Measurements from ENCODE around the gene TBL1XR1.

TBL1XR1 gene

DNA sequence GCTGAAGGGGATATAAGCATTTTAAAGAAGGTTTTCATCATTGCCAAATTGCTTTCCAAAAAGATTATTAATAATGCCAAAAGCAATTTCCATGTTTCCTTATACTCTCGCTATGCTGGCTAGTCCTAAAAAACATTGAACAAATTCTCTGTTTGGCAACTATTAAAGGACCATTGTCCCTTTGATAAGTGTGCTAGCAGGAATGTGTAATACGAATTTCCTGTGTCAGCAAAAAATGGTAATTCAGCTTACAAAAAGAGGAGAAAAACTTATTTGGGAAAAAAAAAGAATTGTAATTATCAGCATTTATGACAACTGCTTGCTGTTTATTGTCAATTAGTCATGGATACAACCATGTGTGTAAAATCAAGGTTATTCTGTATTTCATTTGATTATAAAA is 138.6 kb downstream of the TBL1XR1 start:
- no peak for DNase-seq

DNA sequence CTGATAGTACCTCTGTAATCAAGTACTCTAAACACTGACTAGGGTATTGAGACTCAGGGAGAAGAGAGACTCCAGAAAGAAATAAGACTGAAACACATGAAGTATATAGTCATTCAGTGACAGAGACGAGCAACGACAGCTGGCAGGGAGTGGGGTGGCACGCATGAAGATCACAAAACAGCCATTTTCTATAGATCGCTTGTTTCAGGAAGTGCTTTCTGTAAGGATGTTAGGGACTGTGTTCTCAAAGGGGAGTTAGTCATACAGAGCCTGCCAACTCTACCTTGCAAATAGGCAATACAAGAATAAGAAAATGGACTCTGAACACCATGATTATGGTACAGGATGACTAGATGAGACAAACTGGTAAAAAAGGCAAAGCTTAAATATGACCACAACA is 139.5 kb downstream of the TBL1XR1 start:
- DNase-seq, result no peak

DNA sequence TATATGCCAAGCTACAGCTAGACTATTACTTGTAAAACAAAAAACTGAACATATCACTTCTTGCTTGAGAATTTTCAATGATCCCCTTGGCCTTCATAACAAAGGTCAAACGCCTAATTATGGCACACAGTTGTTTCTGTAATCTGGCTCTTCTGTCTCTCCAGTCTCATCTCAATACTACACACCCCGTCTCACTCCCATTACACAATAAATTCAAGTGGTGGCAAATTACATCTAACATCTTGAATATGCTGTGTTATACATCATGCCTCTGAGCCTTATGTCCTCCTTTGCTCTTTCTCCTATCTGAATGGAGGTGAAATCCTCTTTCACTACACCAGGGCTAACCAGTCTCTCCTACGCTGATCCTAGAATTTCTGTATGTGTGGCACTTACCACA is 140.4 kb downstream of the TBL1XR1 start:
- DNase-seq, result no peak

DNA sequence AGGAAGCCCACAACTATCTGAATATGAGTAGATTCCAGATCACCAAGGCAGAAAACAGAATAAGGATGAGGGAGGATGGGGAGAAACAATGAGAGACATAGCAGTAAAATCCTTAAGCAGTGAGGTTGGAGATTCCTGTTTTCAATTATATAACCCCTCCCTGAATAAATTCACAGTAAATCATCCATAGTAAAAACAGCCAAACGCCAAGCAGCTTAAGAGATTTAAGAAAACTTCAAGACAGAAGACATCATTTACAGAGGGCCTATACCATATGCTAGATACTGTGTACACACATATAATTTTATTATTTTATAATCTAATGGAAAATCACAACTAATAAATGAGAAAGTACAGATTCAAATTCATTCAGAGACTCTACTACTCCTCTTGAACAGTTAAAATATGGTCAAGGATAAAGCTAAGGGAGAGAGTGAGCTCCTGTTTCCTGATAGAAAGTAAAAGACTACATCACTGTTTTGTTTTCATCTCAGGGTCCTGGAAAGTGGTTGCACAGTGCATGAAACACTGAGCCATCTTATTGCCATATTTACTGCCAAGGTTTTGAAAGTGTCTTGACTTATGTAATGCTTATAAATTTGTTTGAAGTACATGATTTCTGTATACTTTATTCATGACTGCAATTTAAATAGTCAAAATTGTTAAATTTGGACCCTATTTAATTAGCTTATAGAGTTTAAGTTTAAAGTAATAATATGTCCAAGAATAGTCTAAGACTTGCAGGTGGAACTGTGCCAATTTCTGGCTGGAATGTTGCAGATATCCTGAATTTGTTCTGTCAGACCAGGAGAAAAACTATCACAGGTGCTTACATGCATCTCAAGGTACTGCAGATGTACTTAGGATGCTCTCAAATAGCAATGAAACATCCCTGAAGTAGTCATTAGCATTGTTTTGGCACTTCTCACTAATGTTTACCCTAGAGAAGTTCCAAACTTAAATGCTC is 141.4 kb downstream of the TBL1XR1 start:
- DNase-seq, result no peak

DNA sequence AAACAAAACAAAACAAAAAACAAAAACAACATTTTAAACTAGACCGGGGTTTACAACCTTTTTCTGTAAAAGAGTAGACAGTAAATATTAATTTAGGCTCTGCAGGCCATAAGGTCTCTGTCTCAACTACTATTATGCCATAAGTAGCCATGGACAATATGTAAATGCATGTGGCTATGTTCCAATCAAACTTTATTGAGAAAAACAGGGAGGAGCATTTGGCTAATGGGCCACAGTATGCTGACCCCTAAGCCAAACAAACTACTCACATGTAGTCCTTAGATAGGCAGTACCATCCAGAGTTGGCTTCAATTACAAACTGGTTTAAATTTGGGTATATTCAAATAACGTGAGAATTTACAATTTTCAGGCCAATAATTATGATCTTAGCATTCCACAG is 144.2 kb downstream of the TBL1XR1 start:
- no peak for DNase-seq

DNA sequence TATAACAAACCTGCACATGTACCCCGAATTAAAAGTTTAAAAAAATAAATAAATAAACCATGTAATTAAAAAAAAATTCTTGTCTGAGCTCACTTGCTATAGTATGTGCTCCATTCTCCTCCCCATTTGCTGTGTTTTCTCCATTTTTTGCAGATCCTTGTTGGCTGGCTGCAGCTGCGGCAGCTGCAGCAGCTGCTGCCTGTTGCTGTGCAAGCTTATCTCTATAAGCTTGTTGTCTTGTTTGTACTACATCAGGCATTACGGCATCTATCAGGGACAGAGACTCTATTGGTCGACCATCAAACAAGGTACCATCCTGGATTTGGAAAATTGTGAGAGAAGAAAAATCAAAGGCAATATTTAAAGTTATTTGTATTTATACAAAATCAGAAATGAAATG is 145.9 kb downstream of the TBL1XR1 start:
- no peak for DNase-seq

DNA sequence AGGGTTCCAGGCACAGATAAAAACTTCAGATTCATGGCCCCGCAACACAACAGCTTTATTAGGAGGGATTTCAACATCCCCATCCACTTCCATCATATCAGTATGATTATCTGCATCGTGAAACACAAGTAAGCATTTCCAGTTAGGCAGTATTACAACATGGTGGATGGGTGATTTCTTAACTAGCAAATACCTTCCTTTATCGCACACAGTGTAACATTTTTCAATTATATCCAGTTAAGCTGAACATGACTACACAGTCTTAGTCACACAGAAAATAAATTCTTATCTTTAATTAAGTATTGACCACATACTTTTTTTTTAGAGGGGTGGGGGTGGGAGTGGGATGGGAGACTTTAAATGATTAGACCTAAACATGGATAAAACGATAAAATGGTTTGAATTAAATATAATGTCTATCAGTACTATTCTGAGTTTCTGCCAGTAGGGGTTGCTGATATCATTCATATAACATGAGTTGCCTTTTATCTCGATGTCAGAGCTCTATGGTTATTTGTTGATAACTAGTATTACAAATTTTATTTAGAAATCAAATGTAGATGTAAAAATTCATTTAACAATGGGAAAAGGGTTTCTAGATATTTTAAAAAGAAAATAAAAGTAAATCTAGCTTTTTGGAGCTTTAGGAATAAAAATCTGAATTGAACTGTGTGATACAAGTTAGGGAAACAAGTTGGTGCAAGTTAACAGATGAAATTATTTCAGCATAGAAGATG is 146.6 kb downstream of the TBL1XR1 start:
- no peak for DNase-seq

DNA sequence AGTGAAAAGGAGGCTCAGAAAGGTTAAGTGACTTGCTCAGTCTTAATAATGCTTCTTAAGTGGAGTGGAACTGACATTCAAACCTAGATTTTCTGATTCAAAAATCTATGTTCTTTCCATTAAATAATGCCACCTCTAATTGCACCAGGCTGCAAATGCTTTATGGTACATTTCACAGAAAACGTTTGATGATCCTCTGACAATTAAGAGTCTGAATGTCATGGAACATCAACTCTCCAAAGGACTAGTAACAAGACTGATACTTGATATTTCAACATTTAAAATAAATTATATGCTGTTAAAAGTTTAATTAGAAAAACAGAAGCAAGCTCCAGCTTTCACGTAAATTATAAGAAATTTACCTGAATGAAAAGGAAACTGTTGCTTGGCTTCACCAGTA is 151.5 kb downstream of the TBL1XR1 start:
- no peak for DNase-seq

DNA sequence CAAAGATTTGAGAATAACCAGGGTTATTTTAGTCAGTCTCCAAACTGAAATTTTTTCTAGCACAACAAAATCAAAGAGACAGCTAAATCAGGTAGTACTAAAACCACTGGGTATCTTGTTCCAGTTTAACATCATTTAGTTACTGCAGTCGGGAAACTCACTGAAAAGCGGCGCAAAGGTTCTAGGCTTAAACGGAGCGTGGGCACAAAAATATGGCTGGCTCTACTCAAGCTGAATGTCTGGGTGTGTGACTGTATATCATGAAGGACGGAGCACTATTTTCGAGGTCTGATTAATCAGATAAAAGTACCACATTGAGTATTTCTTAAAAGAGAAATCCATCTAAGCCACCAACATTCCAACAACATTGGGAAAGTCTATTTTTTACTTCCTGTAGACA is 152.1 kb downstream of the TBL1XR1 start:
- DNase-seq, result no peak

DNA sequence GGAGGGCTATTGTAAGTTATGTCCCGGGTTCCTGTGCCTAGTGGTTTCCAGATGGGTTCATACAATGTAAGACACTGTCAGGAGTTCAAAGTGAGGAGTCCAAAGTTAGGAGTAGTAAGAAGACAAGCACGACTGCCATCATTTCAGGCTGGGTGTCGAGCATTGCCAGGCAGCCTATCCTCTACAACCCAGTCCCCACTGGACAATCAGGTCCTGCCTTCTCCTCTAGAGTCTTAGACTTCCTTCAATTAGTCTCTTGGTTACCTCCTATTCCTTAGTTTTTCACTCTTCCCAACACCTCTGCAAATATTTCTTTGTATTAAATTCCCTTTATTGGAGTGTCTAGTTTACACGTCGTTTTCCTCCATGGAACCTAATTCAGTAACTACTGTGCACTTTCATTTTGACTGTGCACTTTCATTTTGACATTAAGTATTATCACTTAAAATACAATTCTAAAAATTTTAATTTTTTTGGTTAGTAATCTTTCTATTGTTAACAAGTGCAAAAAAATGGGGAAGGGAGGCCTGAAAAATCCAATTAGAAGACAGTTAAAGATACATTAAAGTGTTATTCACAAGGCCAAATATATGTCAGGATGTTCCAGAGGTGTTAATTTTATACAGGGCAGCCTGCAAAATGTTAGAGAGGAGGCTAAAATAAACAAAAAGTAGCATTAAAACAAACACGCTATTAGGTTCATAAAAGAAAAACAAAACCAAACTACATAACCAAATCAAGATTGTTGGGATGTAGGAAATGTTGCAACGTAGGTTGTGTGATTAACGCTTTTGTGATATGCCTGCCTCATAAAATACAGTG is 155.3 kb downstream of the TBL1XR1 start:
- no peak for DNase-seq

DNA sequence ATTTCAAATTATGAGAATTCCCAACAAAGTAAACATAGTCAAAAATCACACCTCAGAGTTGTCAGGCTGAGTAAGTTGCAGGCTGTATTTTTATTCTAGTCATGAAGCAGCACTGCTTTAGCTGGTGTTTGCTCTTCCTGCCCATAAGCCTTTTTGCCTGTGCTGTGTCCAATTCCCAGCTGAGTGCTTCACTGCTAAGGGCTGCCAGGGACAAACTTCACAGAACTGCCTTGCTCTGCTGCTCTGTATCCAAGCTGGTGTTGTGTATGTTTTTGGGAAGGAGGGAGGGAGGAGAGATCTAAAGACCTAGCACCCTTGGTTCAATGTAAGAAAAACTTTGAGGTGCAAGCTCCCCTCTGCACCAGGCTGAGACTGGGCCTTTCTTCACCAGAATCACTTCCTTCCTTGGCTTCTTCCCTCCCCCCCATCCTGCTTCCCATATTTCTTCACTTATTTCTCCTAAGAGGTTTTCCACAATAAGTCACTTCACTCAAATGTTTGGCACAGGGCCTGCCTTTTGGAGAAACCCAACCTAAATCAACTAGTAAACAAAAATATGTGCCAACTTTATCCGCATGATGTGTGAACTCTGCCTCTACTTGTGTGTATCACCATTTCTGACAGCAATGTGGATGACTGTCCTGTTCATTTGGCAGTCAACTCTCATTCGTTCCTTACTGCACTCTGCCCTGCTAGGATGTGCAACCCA is 156.1 kb downstream of the TBL1XR1 start:
- DNase-seq, result no peak

DNA sequence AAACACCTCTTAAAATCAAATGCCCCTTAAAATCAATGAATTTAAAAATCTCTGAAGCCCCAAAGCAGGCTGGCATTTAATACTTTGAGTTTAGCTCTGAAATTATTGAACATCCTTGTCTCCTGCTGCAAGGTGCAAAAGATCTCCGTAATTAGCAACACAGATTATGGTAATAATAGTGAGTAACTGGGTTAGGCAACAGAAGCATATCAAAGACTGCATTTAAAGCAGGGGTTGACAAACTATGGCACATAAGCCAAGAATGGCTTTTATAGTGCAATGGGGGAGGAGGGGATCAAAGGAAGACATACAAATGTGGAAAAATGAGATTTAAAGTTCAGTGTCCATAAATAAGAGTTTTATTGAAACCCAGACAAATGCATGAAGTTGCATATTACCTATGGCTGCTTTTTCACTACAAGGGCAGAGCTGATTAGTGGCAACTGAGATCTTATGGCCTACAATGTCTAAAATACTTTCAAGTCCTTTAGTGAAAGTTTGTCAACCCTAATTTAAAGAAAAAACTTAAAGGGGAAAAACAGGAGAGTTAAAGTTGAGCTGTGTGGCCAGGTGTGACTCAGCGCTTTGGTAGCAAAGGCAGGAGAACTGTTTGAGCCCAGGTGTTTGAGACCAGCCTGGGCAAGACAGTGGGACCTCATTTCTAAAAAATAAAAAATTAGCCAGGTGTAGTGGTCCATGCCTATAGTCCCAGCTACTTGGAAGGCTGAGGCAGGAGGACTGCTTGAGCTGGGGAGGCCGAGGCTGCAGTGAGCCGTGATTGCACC is 157.6 kb downstream of the TBL1XR1 start:
- no peak for DNase-seq

DNA sequence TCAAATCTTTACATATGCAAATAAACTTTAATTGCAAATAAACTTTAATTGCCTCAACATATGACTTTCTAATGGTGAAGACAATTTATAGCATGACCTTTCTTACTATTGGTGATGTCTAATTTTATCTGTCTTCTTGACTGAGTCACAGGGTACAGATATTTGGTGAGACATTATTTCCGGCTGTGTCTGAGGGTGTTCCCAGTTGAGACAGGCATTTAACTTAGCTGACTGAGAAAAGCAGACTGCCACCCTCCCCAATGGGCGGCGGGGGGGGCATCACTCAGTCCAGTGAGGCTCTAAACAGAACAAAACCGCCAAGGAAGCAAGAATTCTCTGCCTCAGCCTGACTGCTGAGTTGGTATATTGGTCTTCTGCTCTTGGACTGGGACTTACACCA is 160.0 kb downstream of the TBL1XR1 start:
- DNase-seq, result no peak

DNA sequence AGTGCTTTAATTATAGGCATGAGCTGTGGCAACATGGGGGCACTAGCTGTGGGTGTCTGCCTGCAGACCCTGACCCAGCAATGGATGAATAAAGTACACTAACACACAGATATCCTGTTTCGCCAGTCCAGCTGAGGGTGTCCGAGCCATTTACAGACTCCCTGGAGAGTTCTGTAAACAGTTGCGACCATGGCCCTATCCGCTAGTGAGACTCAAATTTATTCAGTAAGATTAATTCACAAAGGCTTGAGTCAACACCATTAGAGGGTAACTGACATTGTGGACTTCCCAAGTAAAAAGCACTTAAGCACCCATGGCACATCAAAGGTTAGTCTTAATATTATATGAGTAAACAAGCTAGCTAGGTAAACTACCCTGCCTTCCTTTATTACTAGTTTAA is 161.6 kb downstream of the TBL1XR1 start:
- no peak for DNase-seq

DNA sequence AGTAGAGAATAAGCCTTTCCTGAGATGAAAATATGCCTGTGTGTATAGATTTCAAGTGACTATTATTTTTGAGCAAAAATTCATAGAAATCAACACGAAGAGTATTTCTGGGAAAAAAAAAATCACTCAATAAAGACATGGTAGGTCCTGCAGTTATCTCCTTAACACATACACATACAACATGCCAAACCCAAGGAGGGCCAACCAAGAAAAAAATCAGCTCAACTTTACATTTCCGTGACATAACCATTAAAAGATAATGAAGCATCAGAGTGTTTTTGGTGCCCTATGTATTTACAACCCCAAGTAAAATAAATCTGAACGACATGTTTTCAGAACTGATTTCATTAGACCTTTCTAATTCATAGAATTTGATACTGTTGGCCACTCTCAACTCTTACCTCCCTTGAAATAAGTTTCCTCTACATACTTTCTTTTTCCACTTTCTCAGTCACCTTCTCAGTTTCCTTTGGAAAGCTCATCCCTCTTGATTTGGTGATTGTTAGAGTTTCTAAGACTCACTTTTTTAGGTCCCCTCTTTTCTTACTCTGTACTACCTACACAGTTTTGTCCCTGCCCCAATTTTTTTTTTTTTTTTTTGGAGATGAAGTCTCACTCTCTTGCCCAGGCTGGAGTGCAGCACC is 162.3 kb downstream of the TBL1XR1 start:
- DNase-seq, result no peak

DNA sequence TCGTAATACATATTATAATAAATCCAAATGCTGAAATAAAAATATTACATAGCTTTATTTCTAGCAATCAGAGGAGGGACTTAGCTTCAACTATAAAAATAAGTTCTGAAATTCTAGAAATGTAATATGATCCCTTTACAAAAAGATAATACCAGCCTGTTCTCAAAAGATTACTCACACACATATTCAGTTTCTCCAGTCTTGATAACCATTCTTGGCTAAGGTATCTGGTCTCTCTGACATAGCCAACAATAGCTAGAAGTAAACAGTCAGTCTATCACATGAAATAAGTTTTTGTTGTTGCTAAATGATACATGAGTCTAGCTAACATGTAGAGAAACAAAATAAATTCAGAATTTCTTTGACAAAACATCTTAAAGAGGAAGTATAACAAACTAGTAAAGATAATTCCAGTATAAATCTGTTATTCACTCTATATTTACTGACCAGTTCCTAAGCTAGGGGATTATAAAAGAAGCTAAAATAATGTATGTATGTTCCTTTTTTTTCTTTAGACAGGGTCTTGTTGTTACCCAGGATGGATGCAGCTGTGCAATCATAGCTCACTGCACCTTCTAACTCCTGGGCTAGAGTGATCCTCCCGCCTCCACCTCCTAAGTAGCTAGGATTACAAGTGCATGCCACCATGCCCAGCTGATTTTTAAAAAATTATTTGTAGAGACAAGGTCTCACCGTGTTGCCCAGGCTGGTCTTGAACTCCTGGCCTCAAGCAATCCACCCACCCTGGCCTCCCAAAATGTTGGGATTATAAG is 170.6 kb downstream of the TBL1XR1 start:
- no peak for DNase-seq

DNA sequence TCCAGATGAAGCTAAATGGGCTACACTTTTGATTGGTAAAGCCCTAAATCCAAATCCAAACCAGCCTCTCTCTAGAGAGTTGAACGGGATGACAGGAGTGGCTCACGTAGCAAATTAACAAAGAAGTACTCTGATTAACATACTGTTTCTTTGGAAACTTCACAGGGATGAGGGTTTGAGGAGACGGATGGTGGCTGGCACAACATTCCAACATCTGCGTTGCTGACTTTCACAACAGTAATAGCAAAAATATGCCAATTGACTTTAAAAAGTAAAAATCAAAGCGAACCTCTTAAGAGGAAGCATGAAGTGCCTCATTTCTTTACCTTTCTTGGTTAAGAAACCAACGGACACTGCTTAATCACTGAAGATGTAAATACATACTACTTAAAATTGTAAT is 181.4 kb downstream of the TBL1XR1 start:
- DNase-seq, result no peak

DNA sequence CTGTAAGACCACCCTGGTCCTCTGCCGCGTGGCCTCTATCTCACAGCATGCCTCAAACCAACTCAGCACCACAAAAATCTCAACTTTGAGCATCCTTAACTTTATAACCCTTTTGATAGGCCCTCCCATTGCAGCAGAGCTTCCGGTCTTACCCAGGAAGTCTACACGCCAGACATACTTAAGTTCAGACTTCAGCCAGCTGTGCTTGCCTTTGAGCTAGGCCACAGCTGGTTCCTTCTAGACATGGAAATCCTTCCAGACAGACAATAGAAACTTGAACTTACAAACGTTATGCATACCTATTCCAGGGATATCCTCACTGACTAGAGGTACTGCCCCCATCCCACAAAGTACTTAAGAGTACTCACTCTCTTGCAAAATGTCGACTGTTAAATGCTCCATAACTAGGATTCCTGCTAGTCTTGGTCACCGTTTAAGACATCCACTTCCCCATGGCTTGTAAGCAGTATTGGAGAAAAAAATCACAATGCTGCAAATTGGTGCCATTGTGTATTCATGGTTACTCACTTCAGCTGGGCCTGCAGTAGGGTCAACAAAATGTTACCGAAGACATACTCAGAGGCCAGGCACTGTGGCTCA is 183.5 kb downstream of the TBL1XR1 start:
- DNase-seq, result no peak

DNA sequence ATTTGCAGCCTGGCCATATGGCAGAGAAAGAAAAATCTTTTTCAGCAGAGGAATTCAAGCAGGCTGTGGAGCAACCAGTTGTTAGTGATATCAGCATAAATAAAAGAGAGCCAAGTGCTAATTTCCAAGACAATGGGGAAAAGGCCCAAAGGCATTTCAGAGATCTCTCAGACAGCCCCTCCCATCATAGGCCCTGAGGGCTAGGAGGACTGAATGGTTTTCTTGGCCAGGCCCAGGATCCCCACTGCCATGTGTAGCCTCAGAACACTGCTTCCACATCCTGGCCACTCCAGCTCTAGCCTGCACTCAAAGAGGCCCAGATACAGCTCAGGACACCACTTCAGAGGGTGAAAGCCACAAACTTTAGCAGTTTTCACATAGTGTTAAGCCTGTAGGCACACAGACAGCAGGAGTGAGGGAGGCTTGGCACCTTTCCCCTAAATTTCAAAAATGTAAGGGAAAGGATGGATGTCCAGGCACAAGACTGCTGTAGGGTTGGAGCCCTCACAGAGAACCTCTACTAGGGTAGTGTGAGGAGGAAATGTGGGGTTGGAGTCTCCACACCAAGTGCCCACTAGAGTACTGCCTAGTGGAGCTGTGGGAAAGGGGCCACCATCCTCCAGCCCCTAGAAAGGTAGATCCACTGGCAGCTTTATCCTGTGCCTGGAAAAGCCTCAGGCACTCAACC is 191.4 kb downstream of the TBL1XR1 start:
- no peak for DNase-seq

Measured in activated CD4-positive, CD25-positive, alpha-beta regulatory T cell (primary cell).